ENCODE data around the gene GIGYF2.
"Not testable (repeated sequence)": the region's sequence is repeated elsewhere in the genome, so short reads cannot be mapped to it uniquely, and the experiment has no call there.

GIGYF2 gene

DNA sequence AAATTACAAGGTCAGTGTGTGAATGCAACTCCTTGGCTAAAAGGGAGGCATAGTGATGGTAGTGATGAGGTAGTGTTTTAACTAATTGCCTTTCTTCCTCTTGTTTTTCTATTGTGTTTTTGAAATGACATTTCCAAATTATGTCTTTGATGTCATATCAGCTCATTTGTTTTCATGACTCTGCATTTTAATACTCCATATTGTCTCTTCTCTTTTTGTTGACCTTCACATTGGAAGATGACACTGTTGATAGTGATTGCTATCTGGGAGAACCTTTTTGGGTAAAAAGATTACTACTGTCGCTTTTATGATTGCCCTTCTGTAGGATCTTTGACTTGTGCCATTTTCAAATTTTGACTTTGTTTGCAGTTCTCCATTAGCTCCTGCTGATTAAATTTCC is 3.0 kb downstream of the GIGYF2 start:
- no peak for DNase-seq (ENCODE audit: low read depth)
- TF ChIP-seq, protein P1, sequence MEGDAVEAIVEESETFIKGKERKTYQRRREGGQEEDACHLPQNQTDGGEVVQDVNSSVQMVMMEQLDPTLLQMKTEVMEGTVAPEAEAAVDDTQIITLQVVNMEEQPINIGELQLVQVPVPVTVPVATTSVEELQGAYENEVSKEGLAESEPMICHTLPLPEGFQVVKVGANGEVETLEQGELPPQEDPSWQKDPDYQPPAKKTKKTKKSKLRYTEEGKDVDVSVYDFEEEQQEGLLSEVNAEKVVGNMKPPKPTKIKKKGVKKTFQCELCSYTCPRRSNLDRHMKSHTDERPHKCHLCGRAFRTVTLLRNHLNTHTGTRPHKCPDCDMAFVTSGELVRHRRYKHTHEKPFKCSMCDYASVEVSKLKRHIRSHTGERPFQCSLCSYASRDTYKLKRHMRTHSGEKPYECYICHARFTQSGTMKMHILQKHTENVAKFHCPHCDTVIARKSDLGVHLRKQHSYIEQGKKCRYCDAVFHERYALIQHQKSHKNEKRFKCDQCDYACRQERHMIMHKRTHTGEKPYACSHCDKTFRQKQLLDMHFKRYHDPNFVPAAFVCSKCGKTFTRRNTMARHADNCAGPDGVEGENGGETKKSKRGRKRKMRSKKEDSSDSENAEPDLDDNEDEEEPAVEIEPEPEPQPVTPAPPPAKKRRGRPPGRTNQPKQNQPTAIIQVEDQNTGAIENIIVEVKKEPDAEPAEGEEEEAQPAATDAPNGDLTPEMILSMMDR (IDR thresholded peaks at IDR 0.05; ENCODE audit: insufficient read depth, low read depth, low read length, missing control alignments) = no peak
- H3K4me3 ChIP-seq (ENCODE audit: low read length) = no peak overlapping the region

- no peak overlapping the region for H3K4me3 ChIP-seq (ENCODE audit: low read length)
- no peak for DNase-seq (ENCODE audit: low read depth)
- TF ChIP-seq, protein P1 (IDR thresholded peaks at IDR 0.05; ENCODE audit: insufficient read depth, low read depth, low read length, missing control alignments) = no peak
Observed at GRCh38 chr2:232707076-232707475, 9.9 kb downstream of the GIGYF2 start.

DNA sequence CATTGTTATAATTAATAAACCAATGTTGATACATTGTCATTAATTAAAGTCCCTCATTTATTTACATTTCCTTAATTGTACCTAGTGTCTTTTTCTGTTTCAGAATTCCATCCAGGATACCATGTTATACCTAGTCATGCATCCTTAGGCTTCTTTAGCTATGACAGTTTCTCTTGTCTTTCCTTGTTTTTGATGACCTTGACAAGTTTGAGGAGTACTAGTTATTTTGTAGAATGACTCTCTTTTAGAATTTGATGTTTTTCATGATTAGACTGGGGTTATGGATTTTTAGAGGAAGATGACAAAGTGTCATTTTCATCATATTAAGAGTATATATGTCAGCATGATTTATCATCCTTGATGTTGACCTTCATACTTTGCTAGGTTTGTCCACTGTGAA is 16.4 kb downstream of the GIGYF2 start:
- TF ChIP-seq, protein P1 (IDR thresholded peaks at IDR 0.05; ENCODE audit: insufficient read depth, low read depth, low read length, missing control alignments) = no peak
- no peak overlapping the region for H3K4me3 ChIP-seq (ENCODE audit: low read length)
- DNase-seq (ENCODE audit: low read depth) = no peak

- no peak for DNase-seq (ENCODE audit: low read depth)
- TF ChIP-seq, protein P1 (IDR thresholded peaks at IDR 0.05; ENCODE audit: insufficient read depth, low read depth, low read length, missing control alignments) = no peak
- H3K4me3 ChIP-seq (ENCODE audit: low read length) = no peak overlapping the region
Observed at GRCh38 chr2:232714969-232715368, 17.8 kb downstream of the GIGYF2 start.

- not testable (repeated sequence) for DNase-seq (ENCODE audit: low read depth); H3K4me3 ChIP-seq (ENCODE audit: low read length)
Observed at GRCh38 chr2:232720056-232720455, 22.9 kb downstream of the GIGYF2 start.

GRCh38 chr2:232721261-232721660 is 24.1 kb downstream of the GIGYF2 start:
- no peak overlapping the region for H3K4me3 ChIP-seq (ENCODE audit: low read length)
- TF ChIP-seq, protein P1 (IDR thresholded peaks at IDR 0.05; ENCODE audit: insufficient read depth, low read depth, low read length, missing control alignments) = no peak
- DNase-seq (ENCODE audit: low read depth) = no peak

DNA sequence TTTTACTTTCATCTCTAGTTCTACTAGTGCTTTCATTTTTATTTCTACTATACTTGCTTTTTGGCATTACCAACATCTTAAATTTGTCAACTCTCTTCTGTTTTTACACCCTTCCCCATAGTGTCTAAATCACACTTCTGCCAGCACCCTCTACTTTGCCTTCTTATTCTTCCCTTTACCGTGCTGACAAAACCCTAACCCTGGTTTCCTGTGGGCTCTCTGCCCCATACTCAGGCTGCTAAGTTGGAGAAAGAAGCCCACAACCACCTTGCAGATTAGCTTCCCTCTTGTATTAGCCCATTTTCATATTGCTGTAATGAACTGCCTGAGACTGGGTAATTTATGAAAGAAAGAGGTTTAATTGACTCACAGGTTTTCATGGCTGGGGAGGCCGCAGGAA is 24.8 kb downstream of the GIGYF2 start:
- DNase-seq (ENCODE audit: low read depth) = no peak
- TF ChIP-seq, protein P1 (IDR thresholded peaks at IDR 0.05; ENCODE audit: insufficient read depth, low read depth, low read length, missing control alignments) = no peak
- no peak overlapping the region for H3K4me3 ChIP-seq (ENCODE audit: low read length)

- no peak overlapping the region for H3K4me3 ChIP-seq (ENCODE audit: low read length)
- TF ChIP-seq, protein P1 (IDR thresholded peaks at IDR 0.05; ENCODE audit: insufficient read depth, low read depth, low read length, missing control alignments) = no peak
- no peak for DNase-seq (ENCODE audit: low read depth)
Observed at GRCh38 chr2:232723027-232723426, 25.9 kb downstream of the GIGYF2 start.

Measured in epithelial cell of esophagus (primary cell).